H1 (cell line): ENCODE data around the gene SENP2. TPM values are rescaled to one million over a fixed set of nuclear protein-coding genes. Genes with fewer than 3 reads are reported as not detected.

Experiments used
- CBX8 ChIP-seq: fragments of 300-800, 300-1000 bp; sonication (generic); IDR thresholded peaks from 2 replicates; pipeline ENCODE4 v1.7.1; 2016; ENCODE audit warnings: low read depth, low read length, borderline replicate concordance
- KDM1A ChIP-seq: fragments of 200-600, 300-600 bp; sonication (generic); IDR thresholded peaks from 2 replicates; pipeline ENCODE4 v1.7.1; 2016; ENCODE audit warnings: mild to moderate bottlenecking, low read length, borderline replicate concordance
- SIN3A ChIP-seq, 2 experiments: IDR thresholded peaks in 1 of 2; conservative IDR thresholded peaks in 1 of 2; 2 replicates each; pipeline ENCODE4 v1.6.1; 2011 to 2012; ENCODE audit warnings: low read length in 2 of 2, improper control_type of control experiment in 1 of 2, low read depth in 1 of 2, mild to moderate bottlenecking in 1 of 2
- polyA plus RNA-seq, 7 experiments: library from polyadenylated mRNA; depleted of rRNA in 3 of 7; stranded (reverse) in 5 of 7; unstranded in 2 of 7; fragments of >200 nt in 5 of 7; fragments of 200-250 nt in 2 of 7; gene quantifications; 1 replicate in 5 of 7; 2 replicates in 1 of 7; 4 replicates in 1 of 7; pipeline versions ENCODE4 v1.2.1 to v1.2.3, GENCODE V29; 2011 to 2013; ENCODE audit warnings: missing spikeins in 2 of 7, mixed read lengths in 2 of 7
- total RNA-seq: library from RNA; stranded (reverse); fragmentation: NEBNext Ultra II Directional; extraction: Animal tissue kit (Norgen Biotek cat#: 25700); gene quantifications from 2 replicates; pipeline ENCODE4 v1.2.1, GENCODE V29; 2021

The SENP2 gene
- total and polyA plus RNA-seq, 2 of the 8 experiments (the other 6 are each of a cell fraction or from before 2014, with no cell fraction given), result 25.2 to 69.3 TPM

DNA sequence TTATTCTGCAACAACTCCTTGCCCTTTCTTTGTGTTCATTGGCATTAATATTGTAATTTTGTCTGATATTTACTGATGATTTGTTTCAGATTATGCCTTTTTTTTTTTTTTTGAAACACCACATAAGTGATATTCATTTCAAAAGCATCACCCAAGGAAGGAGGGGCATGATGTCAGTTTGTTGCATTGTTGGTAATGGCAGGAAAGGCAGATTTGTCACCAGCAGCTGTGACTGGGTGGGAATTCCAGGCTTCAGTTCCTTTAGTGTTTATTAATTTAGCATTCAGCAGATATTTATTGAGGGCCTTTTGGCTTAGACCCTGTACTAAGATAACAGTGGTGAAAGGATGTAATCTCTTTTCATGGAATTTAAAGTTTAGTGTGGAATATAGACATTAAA lies 19.5 kb downstream of the SENP2 start (continued):
- TF ChIP-seq SIN3A (conservative IDR thresholded peaks at IDR 0.05 in 1 of 2, IDR thresholded peaks at IDR 0.05 in 1 of 2; ENCODE audit: low read depth in 1 of 2, low read length in 2 of 2) (no peak), CBX8 (no peak), KDM1A (no peak)
